ENCODE measurements around the gene NIT1. TPM values are rescaled to one million over a fixed set of nuclear protein-coding genes. Genes with fewer than 3 reads are reported as not detected.

NIT1 gene
- total and polyA plus RNA-seq, 9 of the 15 experiments (the other 6 are each of a cell fraction or from before 2014, with no cell fraction given): 18.4 to 76.0 (median 33.7) TPM

DNA sequence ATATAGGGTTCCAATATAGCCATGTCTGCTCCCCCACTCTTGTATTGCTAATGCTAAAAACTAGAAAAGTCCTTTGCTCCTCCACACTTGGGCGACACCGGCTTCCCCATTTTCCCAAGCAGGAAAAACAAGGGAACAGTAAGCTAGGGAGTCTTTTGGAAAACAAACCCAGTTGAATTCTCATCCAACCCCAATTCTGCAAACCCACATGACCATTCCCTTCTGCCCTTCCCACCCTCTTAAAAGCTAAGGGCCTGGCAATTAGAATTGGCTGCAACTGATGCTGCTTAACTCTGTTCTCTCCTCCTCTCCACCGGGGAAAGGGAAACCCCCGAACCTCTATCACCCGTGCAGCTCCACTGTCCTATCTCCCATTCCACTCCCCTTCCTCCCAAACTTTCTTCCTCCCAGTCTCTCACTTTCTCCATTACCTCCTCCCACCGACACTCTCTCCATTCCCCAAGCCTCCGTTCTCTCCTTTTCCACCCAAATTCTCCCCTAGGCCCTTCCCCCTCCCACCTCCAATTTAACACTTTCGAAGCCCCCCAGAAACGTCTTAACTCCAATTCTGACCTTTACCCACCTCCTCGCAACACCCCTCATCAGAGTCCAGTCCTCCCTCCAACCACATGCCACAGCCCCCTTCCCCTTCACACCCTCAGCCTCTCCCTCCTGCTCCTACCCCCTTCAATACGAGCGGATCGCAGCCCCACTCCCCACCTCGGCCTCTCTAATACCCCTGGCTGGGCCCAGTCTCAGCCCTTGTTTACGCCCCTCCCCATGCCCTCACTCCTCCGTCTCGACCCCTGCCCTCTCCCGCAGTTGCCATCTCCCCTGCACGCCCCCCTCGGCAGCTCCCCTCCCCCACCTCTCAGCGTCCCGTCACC is 13.9 kb downstream of the NIT1 start (continued):
- TF ChIP-seq, protein P1, sequence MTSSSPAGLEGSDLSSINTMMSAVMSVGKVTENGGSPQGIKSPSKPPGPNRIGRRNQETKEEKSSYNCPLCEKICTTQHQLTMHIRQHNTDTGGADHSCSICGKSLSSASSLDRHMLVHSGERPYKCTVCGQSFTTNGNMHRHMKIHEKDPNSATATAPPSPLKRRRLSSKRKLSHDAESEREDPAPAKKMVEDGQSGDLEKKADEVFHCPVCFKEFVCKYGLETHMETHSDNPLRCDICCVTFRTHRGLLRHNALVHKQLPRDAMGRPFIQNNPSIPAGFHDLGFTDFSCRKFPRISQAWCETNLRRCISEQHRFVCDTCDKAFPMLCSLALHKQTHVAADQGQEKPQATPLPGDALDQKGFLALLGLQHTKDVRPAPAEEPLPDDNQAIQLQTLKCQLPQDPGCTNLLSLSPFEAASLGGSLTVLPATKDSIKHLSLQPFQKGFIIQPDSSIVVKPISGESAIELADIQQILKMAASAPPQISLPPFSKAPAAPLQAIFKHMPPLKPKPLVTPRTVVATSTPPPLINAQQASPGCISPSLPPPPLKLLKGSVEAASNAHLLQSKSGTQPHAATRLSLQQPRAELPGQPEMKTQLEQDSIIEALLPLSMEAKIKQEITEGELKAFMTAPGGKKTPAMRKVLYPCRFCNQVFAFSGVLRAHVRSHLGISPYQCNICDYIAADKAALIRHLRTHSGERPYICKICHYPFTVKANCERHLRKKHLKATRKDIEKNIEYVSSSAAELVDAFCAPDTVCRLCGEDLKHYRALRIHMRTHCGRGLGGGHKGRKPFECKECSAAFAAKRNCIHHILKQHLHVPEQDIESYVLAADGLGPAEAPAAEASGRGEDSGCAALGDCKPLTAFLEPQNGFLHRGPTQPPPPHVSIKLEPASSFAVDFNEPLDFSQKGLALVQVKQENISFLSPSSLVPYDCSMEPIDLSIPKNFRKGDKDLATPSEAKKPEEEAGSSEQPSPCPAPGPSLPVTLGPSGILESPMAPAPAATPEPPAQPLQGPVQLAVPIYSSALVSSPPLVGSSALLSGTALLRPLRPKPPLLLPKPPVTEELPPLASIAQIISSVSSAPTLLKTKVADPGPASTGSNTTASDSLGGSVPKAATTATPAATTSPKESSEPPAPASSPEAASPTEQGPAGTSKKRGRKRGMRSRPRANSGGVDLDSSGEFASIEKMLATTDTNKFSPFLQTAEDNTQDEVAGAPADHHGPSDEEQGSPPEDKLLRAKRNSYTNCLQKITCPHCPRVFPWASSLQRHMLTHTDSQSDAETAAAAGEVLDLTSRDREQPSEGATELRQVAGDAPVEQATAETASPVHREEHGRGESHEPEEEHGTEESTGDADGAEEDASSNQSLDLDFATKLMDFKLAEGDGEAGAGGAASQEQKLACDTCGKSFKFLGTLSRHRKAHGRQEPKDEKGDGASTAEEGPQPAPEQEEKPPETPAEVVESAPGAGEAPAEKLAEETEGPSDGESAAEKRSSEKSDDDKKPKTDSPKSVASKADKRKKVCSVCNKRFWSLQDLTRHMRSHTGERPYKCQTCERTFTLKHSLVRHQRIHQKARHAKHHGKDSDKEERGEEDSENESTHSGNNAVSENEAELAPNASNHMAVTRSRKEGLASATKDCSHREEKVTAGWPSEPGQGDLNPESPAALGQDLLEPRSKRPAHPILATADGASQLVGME (CRISPR knock-in tag; IDR thresholded peaks at IDR 0.05): no peak
- TF ChIP-seq, protein P2, sequence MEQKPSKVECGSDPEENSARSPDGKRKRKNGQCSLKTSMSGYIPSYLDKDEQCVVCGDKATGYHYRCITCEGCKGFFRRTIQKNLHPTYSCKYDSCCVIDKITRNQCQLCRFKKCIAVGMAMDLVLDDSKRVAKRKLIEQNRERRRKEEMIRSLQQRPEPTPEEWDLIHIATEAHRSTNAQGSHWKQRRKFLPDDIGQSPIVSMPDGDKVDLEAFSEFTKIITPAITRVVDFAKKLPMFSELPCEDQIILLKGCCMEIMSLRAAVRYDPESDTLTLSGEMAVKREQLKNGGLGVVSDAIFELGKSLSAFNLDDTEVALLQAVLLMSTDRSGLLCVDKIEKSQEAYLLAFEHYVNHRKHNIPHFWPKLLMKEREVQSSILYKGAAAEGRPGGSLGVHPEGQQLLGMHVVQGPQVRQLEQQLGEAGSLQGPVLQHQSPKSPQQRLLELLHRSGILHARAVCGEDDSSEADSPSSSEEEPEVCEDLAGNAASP (IDR thresholded peaks at IDR 0.05): no peak
- TF ChIP-seq, protein P3, sequence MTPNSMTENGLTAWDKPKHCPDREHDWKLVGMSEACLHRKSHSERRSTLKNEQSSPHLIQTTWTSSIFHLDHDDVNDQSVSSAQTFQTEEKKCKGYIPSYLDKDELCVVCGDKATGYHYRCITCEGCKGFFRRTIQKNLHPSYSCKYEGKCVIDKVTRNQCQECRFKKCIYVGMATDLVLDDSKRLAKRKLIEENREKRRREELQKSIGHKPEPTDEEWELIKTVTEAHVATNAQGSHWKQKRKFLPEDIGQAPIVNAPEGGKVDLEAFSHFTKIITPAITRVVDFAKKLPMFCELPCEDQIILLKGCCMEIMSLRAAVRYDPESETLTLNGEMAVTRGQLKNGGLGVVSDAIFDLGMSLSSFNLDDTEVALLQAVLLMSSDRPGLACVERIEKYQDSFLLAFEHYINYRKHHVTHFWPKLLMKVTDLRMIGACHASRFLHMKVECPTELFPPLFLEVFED (CRISPR knock-in tag; conservative IDR thresholded peaks at IDR 0.05): peak; percentile 78; the same call in 1 of the 2 replicates
- TF ChIP-seq HIVEP1 (CRISPR knock-in tag; IDR thresholded peaks at IDR 0.05) (no peak), KDM1A (IDR thresholded peaks at IDR 0.05) (peak; percentile 11 to 16; a peak in 1 of 4 replicates), FIP1L1 (IDR thresholded peaks at IDR 0.05; ENCODE audit: low read depth, low read length, poor library complexity, severe bottlenecking) (no peak), MBD2 (IDR thresholded peaks at IDR 0.05; ENCODE audit: borderline replicate concordance, low read depth) (no peak)
- TF ChIP-seq, protein P4, sequence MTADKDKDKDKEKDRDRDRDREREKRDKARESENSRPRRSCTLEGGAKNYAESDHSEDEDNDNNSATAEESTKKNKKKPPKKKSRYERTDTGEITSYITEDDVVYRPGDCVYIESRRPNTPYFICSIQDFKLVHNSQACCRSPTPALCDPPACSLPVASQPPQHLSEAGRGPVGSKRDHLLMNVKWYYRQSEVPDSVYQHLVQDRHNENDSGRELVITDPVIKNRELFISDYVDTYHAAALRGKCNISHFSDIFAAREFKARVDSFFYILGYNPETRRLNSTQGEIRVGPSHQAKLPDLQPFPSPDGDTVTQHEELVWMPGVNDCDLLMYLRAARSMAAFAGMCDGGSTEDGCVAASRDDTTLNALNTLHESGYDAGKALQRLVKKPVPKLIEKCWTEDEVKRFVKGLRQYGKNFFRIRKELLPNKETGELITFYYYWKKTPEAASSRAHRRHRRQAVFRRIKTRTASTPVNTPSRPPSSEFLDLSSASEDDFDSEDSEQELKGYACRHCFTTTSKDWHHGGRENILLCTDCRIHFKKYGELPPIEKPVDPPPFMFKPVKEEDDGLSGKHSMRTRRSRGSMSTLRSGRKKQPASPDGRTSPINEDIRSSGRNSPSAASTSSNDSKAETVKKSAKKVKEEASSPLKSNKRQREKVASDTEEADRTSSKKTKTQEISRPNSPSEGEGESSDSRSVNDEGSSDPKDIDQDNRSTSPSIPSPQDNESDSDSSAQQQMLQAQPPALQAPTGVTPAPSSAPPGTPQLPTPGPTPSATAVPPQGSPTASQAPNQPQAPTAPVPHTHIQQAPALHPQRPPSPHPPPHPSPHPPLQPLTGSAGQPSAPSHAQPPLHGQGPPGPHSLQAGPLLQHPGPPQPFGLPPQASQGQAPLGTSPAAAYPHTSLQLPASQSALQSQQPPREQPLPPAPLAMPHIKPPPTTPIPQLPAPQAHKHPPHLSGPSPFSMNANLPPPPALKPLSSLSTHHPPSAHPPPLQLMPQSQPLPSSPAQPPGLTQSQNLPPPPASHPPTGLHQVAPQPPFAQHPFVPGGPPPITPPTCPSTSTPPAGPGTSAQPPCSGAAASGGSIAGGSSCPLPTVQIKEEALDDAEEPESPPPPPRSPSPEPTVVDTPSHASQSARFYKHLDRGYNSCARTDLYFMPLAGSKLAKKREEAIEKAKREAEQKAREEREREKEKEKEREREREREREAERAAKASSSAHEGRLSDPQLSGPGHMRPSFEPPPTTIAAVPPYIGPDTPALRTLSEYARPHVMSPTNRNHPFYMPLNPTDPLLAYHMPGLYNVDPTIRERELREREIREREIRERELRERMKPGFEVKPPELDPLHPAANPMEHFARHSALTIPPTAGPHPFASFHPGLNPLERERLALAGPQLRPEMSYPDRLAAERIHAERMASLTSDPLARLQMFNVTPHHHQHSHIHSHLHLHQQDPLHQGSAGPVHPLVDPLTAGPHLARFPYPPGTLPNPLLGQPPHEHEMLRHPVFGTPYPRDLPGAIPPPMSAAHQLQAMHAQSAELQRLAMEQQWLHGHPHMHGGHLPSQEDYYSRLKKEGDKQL (CRISPR knock-in tag; IDR thresholded peaks at IDR 0.05; ENCODE audit: borderline replicate concordance): no peak

Measured in K562 (cell line).